Neural progenitor cell (in vitro differentiated cells): ENCODE data around the gene EYS.

Experiments
- CTCF ChIP-seq: fragments of 200-600 bp; sonication (generic); IDR thresholded peaks from 2 replicates; pipeline ENCODE4 v1.5.1; 2017; ENCODE audit warnings: antibody characterized with exemption, mild to moderate bottlenecking
- EZH2phosphoT487 ChIP-seq: fragments of 200-600 bp; sonication (generic); IDR thresholded peaks from 2 replicates; pipeline ENCODE4 v1.6.1; 2017; ENCODE audit warnings: antibody characterized with exemption

GRCh38 chr6:65075705-65076230 is 631.3 kb downstream of the EYS start:
- TF ChIP-seq CTCF (no peak), EZH2phosphoT487 (no peak)
